Central memory CD4-positive, alpha-beta T cell (primary cell): ENCODE data around the gene OPHN1.
"Not testable (repeated sequence)": the region's sequence is repeated elsewhere in the genome, so short reads cannot be mapped to it uniquely, and the experiment has no call there.

Experiments
- DNase-seq: peaks from one replicate; pipeline ENCODE4 v3.0.0; 2022

The OPHN1 gene

DNA sequence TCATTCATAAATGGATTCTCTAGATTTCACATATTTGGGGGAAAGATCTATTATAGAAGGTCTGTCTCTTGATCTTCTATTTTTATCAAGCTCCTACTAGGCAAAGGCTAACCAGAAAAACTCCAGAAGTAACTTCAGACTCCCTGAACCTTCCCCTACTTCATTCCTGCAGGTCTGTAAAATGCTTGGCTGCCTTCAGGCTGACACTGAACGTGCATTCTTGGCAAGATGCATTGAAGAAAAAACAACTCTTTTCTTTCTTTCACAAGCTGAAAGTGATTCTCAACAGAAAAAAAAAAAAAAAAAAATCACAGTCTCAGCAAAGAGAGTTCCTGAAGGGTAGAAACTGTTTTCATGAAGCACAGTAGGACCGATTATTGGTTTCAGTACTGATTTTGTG is 12.7 kb downstream of the OPHN1 start:
- no peak for DNase-seq

DNA sequence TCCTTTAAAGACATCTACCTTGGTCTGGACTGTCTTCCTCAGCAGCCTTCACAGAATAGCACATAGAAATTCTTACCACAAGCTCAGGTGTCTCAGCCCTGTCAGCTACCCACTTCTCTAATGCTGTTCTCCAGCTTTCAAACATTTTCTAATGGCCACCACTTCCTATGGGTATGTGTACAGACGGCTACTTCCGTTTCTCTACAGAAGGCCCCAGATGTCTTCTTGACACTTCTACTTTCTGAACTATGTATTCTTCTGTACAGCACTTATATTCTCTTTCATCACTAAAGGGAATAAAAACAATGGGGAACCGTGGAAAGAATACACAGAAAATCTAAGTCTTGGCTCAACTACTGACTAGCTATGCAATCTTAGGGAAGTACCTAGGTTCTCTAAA is 13.3 kb downstream of the OPHN1 start:
- DNase-seq = no peak

DNA sequence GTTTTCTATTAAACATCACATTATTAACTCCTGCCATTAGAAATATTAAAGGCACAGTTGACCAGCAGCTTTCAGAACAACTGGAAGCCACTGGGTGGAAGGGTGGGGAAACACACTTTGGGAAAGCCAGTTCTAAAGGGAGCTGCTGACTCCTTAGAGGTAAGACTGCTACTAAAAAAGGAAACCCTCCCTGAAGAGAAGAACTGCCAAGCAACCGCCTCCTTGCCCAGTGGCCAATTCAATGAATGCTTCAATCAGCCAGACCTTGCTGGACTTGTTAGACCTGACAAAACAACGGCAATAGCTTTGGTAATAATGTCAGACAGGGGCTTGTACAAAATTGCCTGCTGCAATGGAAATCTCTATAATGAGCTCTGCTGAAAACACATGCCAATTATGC is 15.6 kb downstream of the OPHN1 start:
- no peak for DNase-seq

DNA sequence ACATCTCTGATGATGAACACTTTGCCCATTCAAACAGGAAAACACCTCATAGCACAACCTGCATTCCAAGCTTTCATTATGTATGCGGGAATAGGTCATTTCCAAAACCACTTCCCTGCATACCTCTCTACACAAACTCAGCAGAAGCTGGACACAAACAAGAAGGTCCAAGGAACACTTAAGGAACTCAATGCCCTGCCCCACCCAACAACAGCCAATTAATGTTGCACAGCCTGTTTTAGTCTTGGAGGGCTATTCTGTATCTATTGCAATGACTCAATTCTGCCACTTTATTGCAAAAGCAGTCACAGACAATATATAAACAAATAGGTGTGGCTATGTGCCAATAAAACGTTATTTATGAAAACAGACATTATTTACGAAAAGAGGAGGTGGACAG is 16.7 kb downstream of the OPHN1 start:
- DNase-seq = no peak

DNA sequence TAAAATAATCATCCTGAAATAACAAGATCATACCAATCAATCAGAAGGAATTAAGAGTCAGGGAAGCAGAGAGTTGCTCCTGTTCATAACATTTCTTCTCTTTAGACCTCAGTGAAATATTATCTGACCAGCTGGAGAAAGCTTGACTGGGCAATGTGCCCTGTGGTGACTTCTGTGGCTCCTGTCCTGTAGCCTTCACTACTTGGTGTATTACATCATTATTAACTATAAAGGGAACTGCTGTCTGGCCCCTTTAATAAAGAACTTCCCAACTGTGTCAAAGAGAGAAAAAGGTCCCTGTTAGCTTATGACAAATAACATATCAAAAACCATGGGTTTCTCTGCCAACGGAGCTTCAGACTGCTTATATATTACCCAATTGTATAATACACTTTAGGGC is 18.0 kb downstream of the OPHN1 start:
- no peak for DNase-seq

DNA sequence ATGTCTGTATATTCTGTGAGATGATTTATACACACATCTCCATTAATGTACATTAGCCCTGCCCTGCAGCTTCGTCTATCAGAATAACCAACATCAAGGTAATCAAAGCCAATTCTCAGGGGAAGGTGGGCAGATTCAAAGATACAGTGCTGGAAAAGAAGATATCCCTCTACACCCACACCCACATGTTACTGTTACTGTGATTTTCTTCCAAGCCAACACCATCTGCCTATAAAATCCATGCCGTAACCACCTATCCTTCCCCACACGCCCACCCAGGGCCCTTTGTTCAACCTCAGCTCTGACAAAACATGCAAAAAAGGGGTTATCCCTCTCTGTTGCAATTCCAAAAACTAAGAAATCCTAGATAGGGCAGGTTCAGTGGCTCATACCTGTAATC is 20.0 kb downstream of the OPHN1 start:
- DNase-seq = no peak

DNA sequence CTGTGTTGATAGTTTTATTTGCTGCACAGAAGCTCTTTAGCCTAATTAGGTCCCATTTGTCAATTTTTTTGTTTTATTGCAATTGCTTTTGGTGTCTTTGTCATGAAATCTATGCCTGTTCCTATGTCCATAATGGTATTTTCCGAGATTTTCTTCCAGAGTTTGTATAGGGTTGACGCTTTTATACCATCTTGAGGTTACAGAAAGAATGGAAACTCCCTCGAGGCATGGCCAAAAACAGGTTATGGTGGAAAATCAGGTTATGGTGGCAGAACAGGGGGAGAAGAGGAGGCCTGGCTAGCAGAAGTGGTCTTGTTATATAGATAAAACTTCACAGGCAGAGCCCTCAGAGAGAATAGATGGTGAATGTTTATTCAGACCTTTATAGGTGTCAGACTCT is 21.6 kb downstream of the OPHN1 start:
- no peak for DNase-seq

DNA sequence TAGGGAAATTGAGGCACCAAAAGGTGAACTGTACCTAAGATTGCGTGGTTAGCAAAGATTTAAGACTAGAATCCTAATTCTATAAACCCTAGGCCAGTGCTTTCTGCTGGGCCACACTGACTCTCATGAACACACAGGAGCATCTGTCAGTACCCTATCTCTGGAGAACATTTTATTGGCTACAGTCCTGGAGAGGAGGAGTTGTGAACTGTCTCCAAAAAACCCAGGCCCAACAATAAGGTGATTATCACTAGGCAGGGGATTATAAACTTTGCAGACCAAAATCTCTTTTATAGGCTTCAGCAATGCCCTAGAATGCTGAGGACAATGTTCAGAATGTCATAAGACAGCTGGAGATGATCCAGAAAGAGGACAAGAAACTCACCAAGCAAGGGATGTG is 24.1 kb downstream of the OPHN1 start:
- DNase-seq = no peak

DNA sequence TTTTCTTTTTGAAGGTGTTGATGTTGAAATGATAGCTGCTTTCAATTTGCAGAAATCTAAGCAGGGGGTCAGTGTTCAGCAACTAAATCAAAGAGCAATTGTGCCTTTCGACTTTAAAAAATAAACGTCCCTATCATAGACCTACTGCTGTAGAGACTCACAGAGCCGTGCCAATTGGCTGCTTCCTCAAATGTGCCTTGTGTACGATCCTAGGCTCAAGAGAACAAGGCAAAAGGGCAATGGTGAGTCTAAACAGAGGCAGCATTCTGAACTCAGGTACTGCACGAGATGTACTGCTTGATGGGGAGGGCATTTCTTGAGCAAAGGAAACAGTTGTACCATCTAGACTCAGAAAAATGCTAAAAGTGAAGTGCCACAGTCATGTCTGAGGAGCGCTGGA is 29.8 kb downstream of the OPHN1 start:
- no peak for DNase-seq

DNA sequence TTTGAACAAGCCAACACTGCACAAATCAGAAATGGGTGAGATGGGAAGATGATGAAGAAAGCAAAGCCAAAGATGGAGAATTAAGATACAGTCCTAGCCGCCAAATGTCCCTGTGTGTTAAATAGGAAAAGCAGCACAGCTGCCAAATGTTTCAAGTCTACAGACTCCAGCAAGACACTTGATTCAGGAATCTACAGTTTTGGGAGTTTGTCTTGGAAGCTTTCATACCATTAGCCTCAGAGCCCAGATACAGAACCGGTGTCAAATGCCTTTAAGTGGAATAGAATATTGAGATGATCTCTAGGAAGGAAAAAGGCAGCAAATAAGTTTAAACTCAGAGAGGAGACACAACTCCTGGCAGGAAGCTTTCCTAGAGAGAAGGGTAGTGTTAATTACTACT is 30.3 kb downstream of the OPHN1 start:
- DNase-seq = no peak

DNA sequence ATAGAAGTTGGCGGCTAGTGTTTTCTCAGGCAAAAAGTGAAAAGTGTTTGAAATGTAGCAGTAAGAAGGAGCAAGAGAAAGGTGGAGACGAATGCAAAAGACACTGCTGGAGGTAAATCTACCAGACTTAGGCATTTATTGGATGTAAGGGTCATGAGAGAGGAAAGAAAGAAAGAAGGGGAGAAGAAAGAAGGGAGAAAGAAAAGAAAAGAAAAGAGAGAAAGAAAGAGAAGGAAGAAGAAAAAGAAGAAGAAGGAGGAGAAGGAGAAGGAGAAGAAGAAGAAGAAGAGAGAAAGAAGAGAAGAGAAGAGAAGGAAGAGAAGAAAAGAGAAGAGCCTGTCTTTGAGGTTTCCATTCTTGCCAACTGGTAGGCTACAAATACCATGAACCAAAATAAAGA is 31.2 kb downstream of the OPHN1 start:
- no peak for DNase-seq

DNA sequence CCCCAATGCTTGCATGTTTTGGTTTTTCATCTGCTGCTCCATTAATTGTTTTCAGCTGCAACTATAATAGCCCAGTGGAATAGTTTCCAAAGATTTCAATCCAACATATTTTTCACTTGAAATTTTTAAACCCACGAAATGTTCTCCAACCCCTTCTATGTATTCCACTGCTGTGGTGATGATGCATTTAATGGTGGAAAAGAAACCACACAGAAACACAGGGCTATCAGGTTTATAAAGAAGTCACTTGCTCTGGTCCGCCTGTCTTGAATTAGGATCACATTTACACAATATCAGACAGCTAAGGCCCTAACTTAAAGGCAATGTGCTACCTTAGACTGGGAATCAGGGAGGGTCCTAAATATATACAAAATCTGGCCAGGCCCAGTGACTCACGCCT is 35.0 kb downstream of the OPHN1 start:
- DNase-seq = no peak

DNA sequence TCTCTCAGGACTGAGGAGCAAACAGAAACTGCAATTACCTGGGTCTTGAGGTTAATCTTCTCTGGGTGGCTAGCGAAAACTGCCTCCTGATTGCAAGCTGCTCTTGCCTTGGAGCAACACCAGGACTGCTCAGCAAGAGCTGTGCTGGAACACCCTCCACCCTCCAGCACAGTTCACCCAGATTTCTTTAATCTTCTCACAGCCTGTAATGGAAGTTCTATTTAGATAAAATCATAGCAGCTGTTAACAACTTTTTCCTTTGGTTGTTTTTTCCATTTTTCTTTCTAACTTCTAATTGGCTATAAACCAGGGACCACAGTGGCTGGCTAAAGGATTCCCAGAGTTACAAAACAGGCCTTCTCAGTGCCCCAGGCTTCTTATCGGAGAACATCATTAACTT is 36.3 kb downstream of the OPHN1 start:
- DNase-seq = no peak

DNA sequence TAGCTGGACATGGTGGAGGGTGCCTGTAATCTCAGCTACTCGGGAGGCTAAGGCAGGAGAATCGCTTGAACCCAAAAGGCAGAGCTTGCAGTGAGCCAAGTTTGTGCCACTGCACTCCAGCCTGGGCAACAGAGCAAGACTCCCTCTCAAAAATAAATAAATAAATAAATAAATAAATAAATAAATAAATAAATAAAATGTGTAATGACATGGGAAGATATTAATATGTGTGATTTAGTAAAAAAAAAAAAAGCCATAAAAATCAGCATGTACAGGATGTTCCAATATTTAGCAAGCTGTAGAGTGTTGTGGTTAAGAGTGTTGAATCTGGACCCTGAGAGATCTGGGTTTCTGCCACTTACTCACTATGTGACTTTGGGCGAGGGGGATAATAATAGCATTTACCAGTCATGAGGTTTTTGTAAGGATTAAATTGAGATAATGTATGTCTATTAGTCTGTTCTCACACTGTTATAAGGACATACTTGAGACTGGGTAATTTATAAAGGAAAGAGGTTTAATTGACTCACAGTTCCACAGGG is 43.8 kb downstream of the OPHN1 start:
- DNase-seq = not testable (repeated sequence)

DNA sequence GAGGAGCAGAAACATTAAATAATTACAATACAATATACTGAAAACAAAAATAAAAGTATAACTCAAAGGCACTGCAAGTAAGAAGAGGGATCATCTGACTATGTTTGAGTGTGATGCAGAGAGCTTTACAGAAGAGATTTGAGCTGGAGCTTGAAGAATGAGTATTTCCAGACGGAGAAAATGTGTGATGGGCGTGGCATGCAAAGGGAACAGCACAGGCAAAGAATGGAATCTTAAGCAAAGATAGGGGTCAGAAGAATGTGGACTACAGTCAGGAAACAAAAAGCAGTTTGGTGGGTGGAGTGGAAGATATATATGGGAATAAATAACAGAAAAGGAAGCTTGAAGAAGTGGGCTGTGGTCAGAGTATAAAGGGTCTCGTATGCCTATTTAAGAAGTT is 45.5 kb downstream of the OPHN1 start:
- no peak for DNase-seq

DNA sequence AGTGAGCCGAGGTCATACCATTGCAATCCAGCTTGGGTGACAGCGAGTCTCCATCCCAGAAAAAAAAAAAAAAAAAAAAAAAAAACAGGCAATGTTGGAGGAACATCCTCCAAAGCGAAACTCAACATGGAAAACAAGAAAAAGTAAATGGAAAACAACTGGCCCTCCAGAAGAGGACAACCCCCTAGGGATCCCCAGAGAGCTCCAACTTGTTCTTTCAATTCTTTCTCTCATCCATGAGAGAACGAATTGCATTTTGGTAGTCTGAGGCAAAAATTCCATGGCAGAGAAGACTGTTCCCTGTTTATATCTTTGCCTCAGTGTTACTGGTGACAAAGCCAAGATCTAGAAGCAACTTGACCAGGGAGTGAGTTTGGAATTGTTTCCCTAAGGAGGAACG is 49.8 kb downstream of the OPHN1 start:
- no peak for DNase-seq

DNA sequence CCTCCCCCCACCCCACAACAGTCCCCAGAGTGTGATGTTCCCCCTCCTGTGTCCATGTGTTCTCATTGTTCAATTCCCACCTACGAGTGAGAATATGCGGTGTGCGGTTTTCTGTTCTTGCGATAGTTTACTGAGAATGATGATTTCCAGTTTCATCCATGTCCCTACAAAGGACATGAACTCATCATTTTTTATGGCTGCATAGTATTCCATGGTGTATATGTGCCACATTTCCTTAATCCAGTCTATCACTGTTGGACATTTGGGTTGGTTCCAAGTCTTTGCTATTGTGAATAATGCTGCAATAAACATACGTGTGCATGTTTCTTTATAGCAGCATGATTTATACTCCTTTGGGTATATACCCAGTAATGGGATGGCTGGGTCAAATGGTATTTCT is 55.7 kb downstream of the OPHN1 start:
- not testable (repeated sequence) for DNase-seq

DNA sequence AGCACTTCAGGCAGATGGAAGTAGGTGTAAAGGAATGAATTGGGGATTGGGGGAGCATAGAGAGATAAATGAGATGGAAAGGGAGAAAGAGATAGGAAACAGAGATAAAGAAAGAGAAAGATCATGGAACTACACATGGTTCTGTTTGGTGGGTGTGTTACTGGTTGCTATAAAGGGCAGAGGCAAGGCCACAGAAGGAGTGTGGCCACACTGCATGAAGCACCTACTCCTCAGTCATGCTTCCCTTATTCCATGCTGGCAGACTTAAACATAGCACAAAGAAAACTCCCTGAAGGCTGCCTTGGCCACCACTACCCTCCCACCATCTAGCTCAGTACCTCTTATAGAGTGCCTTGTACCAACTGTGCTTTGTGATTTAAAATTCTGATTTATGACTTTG is 56.9 kb downstream of the OPHN1 start:
- DNase-seq = no peak

DNA sequence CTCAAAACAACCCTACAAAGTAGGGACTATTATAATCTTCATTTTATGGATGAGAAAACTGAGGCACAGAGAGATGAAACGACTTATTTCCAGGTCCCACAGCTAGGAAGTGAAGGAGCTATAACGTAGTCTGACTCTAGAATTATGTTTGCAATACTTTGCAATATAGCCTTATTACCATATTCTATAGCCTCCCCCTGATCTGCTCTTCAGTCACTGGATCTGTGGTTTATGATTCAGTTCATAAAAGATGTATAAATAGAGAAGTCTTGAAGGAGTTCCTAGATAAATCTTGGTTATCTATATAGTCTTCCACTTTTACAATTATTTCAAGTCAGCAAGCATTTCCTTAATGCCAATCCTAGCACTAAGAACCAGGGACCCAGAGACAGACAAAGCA is 57.5 kb downstream of the OPHN1 start:
- DNase-seq = no peak

DNA sequence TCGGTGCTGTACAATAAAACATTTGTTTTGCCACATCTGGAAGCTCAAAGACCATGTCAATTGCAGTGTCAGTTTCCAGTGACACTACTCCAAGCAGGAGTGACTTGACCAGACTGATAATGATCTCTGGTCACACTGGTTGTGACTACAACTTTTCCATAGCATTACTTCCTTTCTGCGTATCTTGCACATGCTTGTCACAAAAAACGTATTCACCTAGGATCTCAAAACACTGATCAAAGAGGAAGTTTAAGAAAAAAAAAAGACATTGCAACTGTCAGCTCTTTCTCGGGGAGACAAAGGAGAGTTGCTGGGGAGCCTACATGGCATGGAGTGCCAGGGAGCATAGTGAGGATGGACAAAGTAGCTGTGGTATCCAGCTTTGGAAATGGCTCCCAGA is 60.6 kb downstream of the OPHN1 start:
- DNase-seq = no peak

DNA sequence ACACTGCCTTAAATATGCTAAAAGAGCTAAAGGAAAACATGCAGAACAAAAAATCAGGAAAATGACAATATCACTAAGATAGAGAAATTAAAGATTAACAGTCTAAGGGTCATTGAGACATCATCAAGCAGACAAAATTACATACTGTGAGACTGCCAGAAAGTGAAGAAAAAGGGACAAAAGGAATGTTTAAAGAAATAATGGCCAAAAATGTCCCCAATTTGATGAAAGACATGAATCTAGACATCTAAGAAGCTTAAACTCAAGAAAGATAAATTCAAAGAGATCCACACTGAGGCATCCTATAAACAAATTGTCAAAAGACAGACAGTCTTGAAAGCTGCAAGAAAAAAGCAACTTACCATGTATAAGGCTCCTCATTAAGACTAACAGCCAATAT is 63.7 kb downstream of the OPHN1 start:
- no peak for DNase-seq

DNA sequence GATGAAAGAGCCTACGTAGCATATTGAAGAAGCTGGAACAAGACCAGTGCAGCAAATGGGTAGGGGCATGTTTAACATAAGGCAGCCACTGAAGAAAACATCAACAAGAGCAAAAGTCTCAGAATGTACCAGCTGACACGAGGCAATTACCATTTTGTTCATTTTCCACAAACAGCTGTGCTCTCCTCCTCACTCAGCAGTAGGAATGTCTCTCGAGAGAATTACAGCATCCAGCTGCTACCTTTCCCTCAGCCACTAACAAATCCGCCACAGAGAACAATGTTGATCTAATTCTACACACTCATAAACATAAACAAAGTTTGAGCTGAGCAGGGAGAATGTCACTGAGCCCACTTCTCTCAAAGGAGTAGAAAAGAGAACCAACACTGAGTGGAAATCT is 68.0 kb downstream of the OPHN1 start:
- DNase-seq = no peak

DNA sequence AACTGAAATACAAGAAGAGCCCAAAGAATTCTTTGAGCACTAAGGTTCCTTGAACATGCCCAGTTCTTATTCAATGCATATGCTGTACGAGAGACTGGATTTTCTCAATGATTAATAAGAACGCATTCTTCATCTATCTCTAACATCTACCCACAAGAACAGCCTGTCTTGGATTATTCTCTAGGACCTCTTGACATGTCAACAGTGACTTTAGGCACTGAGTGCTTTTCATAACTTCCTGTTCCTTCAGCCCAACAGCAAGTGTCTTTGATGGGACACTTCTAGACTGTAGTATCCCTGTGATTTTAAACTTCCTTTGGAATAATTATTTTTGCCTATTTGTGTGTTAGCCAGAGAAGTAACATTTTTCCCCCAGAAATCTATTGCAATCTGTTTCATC is 69.3 kb downstream of the OPHN1 start:
- no peak for DNase-seq

DNA sequence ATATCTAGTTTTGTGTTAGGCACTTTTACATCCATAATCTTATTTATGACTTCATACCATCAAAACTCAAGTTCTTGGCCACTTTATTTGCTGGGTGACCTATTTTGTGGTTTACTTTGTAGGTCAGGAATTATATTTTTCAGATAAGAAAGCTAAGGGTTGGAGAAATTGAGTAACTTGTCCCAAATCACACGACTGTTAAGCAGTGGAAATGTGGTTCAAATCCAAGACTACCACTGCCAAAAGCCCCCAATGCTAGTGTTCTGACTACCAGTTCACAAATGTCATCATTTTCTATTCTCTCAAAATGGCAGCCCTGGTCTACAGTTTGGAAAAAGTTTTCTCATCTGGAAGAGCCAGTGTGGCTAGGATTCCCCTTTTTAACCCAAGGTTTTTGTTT is 74.6 kb downstream of the OPHN1 start:
- no peak for DNase-seq

DNA sequence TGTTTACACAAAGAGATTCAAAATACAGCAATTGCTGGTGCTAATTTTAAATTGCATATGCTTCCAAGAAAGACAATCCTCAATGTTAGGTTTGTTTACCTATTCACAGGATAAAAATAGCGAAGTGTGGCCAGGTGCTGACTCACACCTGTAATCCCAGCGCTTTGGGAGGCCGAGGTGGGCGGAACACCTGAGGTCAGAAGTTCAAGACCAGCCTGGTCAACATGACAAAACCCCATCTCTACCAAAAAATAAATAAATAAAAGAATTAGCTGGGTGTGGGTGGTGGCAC is 77.7 kb downstream of the OPHN1 start:
- no peak for DNase-seq

DNA sequence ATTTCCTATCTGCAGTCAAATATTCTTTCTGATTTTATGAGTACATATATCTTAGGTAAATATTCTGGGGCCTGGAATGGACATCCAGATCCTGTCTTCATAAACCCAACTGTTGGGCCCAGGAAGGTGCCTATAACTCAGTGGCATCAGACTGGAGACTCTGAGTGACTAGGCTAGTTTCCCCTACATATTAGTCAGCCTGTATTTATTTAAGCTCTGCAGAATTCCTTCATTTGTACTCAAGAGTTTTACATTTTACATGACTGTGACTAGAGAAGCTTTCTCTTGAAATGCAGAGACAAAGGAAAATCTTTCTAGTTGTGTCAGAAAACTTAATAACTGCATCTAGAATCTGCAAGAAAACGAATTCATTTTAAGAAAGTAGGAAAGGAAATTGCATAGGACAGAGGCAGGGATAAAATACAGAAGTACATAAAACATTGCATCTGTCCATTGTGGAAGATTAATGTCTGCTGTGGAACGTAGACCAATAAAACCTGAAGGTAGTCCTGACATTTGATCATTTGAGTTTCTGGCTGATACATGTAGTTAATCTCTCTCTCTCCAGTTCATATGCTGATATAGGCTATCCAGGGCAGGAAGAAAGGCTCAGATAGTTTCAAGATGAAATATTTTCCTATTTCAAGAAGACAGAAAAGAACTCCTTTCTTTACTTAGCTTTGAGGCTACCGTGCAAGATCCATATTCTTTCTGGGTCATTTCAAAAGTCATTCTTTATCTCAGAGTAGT is 78.2 kb downstream of the OPHN1 start:
- no peak for DNase-seq
